HG03457 (cell line): ENCODE measurements around the gene GPATCH2L.
A peak's percentile ranks its signal among the peaks of the same experiment; 100 is the strongest.

Source experiments
- ATAC-seq: cut with Tn5 transposase; IDR thresholded peaks from one replicate; pipeline ENCODE4 v1.9.1; 2021; ENCODE audit warnings: moderate number of reproducible peaks; ENCODE audit not compliant: unreplicated experiment

The GPATCH2L gene

DNA sequence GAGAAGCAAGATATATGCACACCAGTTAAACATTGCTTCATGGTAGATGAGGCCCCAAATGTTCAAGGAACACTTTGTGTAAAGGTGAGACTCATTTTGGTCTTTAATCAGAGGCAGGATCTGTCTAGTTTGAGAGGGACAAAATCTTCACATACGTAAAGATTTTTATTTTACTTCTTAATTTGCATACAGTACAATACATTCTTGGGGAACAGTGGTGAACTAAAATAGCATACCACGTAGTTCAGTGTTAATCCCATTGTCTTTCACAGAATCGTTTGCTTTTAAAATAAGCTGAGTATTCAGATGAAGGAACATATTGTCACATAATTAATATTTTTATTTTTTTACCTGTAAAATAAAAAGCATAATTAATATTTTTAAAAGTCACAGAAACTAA lies 43.3 kb downstream of the GPATCH2L start:
- ATAC-seq: no peak

DNA sequence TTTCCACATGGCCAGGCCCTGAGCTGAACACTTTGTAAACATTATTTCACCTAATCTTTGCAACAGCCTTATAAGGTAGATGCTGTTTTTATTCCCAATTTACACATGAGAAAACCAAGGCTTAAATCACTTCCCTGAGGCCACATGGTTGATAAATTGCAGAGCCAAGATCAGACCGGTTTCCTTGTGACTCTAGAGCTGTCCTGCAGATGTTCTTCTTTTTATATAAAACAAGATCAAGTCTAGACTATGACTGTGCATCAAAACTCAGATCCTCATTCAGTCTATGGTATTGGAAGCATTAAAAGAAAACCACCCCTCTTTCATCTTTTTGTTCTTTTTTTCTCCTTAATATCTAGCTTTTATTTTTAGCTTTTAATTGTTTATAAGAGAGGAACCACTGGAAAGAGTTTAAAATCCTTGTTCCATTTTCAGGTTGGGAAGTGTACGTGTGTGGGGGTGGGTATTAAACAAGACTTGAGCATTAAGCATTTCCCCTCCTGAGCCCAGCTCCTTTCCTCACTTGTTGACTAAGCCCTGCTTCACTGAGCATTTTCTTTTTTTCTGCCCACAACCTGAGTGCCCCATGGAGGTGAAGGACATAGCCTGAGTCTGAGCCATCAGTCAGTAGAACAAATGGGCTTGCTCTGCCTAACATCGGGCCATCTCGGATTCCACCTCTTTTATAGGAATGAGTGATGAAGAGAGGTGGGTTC lies 45.4 kb downstream of the GPATCH2L start:
- ATAC-seq: no peak

DNA sequence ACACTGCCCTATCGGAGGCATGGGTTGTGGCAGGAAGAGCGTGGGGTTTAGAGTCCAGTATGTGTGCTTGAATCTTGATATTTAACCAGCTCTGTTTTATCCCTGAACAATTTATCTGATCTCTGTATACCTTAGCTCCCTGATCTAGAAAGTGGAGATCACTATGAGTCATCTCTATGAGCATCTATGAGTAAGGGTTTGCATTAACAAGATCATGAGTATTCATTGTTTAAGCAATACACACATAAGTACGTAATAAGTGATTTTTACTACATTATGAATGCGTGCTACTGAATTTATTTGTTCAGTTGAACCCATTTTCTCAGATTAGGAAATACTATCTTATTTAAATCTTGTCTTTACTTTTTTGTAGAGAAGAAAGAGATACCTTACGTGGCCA lies 49.4 kb downstream of the GPATCH2L start:
- no peak for ATAC-seq

DNA sequence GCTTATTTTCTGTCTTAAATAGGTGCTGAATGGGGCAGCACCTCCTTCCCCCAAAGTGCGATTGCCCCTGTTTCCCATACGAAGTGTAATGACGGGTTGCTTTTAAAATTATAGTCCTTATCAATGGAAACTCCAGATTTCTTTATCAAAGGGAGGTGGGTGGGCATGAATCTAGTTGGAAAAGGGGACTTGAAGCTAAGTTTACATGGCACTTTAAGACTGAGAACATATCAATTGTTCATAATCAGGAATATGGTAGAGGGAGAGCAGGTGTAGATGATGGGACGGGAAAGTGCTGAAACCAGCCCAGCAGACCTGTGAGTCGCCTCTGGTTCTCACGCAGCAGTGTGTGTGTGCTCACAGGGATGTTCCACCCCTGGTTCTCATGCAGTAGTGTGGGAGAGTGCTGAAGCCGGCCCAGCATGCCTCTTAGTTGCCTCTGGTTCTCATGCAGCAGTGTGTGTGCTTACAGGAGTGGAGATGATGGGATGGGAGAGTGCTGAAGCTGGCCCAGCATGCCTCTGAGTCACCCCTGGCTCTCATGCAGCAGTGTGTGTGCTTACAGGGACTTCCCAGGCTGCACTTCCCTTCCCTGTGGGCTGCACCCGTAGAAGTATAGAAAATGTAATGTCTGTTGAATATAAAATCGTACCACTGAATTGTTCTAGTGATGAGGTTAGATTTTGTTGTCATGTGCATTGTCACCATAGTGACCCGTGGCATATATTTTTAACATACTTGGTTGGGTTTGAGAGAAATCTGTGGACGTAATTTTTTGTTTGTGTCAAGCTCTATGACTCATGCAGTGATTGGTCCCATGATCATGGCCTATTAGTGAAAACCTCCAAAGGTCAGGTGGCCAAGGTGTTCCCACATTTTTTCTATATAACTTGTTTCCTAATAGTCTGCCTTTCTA lies 51.6 kb downstream of the GPATCH2L start:
- ATAC-seq: no peak

DNA sequence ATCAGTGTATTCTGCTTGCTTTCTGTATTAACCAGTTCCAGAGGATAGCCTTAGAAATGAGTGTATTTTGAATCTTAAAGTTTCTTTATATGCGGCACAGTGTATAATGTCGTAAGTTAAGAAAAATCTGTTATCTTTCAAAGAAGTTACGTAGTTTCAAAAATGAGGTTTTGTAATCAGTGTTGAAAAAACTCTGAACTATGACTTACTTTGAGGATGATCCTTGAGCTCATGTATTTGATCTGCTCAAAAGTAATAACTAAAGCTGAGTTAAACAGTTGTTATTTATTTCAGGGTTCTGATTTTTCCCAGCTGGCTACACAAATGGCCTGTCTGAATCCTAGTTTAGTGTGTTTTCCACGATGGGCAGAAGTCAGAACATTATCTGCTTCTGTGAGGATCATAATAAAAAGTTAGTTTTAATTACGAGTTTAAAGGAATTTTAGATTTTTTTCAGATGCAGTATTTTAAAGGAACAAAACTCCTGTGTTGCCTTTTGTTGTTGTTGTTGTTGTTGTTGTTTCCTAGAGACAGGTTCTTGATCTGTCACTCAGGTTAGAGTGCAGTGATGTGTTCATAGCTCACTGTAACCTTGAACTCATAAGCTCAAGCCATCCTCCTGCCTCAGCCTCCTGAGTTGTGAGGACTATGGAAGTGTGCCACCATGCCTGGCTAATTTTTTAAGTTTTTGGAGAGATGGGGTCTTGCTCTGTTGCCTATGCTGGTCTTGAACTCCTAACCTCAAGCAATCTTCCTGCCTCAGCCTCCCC lies 52.9 kb downstream of the GPATCH2L start:
- ATAC-seq: no peak

DNA sequence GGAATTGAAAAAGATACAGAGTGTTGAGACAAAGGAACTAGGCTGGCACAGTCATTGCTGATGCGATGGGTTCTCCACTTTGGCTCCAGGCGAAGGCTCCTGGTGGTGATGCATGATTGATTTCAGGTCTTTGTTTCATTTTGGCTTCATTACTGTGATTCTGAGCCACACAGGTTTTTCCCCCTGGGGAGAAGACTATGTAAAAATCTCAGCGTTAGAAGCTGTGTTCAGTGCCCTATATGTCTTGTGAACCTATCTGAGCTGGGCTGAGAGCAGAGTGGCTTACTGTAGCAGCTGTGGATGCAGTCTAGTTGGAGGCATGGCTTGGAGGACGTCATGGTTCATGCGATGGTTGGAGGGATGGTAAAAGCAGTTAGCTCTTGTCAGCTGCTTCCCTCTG lies 54.0 kb downstream of the GPATCH2L start:
- no peak for ATAC-seq

DNA sequence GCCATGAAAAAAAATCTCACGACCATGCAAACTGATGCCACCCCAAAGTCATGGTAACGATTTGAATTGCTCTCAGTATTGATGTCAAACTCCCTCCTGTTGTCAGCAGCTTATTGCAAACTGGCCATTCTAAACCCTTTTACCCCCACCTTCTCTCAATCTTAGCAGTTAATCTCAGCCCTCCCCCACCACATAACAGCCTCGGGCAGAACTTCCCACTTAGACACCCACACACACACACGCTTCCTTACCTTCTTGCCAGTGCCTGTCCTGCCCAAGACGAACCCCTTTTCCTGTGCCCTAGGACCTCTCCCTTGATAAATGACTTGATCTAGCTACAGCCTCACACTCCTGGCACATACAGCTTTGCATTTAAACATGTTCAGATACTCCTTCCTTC lies 56.6 kb downstream of the GPATCH2L start:
- ATAC-seq: no peak

DNA sequence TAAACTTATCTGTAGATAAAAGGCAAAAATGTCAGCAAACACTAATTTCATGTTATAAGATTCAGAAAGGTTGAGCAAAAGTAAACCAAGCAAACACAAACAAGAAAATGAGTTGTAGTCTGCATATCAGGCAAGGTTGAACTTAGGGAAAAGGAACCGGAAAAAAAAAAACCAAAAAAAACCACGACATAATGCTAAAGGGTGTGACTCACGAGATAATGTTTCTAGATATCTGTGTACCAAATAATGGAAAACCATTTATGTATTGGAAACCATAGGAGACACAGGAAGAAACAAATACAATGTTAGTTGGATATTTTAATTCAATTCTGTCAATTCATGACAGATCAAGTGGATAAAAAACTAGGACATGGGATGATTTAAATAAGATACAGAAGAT lies 60.5 kb downstream of the GPATCH2L start:
- ATAC-seq: no peak

DNA sequence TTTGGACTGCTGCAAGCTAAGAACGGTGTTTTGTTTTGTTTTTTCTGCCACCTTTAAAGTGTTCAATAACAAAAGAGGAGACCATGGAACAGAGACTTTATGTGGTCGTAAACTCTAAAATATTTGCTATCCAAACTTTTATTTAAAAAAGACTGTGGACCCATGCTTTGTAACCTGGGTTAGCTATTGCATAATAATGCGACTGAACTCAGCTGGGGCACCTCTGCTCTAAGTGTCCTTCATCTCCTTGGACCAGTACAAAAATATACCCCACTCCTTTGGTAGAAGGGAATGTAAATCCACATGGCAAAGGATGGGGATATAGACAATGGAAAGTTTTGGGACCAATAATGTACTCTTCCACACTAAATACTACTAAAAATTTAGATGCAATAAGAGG lies 65.5 kb downstream of the GPATCH2L start:
- ATAC-seq: no peak

DNA sequence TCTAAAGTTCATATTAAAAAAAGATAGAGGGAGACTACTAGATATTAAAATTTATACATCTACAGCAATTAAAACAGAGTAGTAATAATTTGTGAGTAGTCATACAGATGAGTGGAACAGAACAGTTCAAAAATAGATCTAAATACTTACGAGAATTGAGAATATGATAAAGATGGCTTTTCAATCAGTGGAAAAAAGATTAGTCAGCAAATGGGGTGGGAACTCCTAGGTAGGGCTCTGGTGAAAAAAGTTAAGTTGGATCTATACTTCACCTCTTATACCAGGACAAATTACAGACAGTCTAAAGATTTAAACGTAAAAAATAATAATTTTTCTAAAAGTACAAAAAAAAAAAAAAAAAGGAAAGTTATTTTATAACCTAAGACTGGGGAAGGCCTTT lies 66.9 kb downstream of the GPATCH2L start:
- no peak for ATAC-seq

DNA sequence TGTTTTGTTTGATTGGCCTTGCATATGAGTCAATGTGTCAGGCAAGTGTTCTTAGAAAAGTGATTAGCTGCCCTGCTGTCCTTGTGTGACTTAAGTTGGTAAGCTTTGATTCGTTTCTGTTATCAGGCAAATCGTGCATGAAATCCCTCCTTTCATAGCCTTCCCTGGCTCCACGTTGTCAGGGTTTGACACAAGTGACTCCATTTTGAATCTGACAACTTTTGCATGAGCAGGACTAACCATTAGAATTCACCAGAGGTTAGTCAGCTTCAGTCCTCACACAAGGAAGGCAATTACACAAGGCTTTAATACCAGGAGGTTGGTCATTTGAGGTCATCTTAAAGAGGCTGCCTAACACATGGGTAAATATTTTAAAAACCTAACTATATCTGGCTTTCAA lies 68.2 kb downstream of the GPATCH2L start:
- no peak for ATAC-seq

DNA sequence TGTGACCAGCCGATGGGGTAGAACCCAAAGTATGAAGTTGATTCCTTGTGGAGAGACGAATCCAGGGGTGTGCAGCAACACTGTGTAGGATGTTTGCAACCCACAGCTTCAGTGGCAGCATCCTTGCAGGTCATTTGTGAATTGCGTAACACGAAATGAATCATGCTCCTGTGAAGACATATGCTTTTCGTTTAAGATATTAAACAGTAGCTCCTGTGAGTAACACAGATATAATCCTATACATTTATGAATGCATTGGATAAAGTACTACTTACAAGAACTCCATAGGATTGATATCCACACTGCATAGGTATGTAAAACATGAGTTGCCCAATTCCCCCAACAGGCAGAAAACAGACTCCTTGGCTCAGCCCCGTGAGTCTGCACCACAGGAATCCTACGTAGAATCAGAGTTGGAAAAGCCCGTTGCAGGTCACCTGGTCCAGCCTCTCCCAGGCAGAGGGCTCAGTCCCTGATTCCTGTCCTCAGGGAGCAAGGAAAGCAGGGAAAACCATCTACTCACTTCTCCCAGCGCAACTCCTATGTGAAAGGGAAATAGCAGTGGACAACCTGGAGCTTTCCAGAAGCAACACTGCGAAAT lies 75.8 kb downstream of the GPATCH2L start:
- ATAC-seq: no peak

DNA sequence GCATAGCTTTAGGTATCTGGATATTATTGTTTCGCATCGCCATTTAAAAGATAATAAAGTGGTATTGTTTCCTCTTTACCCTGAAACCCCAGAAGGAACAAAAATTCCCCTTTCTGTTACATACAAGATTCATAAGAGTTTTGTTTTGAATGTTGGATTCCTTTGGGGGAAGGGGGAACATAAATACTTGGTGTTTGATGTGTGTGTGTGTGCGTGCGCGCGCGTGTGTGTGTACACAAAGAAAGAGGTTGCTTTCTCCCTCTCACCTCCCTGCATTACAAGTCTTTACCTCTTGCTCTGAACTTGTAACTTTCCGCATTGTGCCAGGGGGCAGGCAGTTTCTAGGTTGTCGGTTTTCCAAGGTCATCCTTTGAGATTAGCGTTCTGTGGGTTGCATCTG lies 76.4 kb downstream of the GPATCH2L start:
- ATAC-seq: no peak

DNA sequence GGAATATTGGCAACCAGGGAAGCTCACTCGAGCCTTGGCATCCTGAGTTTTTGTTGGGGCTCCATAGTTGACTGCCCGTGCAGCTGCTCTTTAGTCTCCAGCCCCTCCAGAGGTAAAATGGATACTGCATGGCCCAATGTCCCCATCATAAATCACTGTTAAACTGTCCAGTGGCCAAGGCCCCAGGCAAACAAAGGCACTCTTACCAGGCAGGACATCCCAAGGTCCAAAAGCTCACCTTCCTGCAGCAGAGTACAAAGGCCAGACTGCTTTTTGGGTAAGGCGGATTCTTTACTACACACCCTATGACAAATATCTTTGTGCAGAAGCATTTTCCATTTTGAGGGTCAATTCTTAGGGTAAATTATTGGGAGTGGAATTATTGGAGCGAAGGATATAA lies 81.1 kb downstream of the GPATCH2L start:
- ATAC-seq: no peak

DNA sequence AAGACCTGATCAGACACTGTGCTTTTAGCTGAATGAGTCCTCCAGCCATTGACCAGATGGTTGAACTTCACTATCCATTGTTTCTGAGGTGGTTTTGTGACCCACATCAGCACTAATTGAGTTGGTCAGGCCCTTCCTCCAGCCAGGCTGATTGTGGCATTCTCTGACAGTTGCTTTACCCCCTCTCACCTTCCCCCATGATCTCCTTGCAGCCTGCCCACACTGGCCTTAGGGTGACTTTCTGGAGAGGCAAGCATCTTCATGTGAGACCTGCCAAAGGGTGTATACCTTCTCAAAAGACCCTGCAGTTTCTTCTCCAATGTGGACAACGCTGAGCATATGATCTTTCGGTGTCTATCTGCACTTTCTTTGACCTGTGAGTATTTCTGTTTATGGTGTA lies 83.9 kb downstream of the GPATCH2L start:
- ATAC-seq: no peak

DNA sequence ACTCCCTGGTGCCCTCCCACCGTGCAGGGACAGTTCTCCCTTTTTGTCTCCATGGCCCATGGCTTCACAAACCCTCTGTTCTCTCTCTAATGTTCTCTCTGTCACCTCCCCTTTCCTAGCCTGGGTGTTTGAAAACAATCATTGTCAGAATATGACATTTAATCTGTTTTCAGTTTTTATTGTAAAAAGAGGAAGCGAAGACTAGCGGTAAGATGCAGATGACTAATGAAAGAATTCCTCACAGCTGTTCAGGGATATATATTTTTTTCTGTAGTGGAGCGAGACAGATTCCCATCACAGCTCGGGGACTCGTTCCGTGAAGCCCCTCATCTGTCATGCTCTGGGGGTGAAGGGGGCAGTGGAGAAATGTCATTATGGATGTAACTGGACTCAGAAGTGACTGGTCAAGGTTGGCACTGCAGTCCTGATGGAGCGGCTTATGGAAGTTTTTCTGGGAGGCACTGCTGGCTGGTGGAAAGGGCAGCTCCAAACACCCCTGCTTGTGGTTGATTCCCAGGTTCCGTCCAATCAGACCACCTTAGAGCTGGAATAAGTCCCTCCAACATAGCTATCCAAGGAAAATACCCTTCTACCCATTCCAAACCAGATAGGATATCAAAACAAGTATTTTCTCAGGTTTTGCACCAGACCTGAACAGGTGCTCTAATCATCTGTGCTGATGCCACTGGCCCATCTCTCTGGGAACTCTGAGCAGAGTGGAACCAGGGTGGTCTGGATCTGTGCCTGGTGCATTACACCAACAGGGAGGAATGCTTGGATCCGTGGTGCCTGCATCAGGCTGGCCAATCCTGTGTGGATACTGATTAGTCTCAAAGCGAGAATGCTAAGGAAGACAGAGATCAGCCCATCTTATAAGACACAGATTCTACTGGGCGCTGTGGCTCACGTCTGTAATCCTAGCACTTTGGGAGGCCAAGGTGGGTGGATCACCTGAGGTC lies 84.7 kb downstream of the GPATCH2L start:
- ATAC-seq: peak; percentile 59

DNA sequence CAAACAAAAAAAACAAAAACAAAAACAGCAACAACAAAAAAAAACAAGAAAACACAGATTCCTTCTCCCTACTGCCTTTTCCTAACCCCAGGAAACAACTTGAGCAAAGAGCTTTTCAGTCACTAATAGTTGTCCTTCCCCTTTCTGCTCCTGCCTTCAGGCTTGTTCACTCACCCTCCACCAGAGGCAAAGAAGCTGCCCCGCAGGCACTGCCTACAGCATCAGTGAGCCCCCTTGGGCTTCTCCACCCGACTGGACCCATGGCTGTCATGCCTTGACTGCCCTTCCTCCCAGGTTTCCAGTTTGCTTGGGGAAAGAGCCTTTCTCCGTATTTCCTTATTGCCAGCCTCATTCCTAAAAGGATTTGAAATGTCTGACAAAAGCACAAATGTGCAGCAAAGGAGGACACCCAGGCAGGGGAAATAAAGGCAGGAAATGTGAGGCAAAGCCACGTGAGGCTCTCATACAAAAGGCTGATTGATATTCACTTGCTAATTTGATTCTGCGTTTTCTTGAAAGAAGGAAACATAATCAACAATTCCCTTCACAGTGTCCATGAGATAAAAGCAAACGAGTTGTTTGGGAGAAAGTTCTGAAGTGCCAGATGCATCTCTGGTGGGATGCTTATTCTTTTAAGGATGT lies 85.7 kb downstream of the GPATCH2L start:
- no peak for ATAC-seq

DNA sequence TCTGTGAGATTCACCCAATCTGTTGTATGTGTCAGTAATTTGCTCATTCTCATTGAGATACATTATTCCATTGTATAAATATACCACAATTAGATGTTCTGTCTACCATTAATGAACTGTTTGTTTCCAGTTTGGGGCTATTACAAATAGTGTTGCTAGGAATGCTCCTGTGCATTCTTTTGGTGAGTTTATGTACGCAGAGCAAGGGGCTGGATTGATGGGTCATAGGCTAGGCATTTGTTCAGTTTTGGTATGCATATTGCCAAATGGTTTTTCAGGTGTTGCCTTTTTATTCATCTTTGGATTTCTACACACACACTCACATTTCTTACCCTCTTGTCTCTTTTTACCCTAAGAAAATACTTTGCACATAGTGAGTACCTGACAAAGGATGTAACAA lies 93.4 kb downstream of the GPATCH2L start:
- ATAC-seq: no peak

DNA sequence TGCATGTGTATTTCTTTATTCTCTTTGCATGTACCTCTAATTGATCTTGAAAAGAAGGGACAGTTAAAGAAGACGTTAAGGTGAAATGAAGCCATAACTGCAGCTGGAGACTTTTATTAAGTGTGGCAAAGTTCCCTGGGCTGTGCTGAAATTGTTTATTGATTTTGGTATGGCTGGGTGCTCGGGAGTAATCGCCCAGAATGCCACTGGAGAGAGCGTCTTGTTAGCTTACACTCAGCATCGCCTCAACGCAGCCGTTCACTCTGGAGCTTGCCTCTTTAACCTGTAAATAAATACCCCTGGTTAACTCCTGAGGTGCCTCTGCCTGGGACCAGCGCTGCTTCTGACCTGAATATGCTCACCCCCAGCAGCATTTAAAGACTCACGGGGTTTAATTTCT lies 98.6 kb downstream of the GPATCH2L start:
- ATAC-seq: no peak

DNA sequence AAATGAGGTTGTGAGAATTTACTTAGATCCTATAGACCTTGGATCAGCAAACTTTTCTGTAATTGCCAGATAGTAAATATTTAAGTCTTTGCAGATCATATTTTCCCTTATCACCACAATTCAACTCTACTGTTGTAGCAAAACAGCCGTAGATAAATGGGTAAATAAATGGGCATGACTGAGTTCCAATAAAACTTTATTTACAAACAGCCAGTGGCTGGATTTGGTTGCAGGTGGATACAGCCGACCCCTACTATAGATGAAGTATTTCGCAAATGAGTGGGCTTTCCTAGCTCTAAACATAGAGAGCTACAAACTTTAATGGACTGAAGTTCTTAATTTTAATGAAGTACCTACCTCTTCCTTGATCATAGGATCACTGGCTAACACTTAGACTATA lies 100.7 kb downstream of the GPATCH2L start:
- ATAC-seq: no peak
